Uterus (tissue), 2 donors: Measurements from ENCODE around the gene KCNH8.

Experiments
- POLR2A ChIP-seq, 2 donors: fragments of 450-650 bp; IDR thresholded peaks; one replicate each; pipeline ENCODE4 v1.6.1; 2016; ENCODE audit warnings: antibody characterized with exemption in 2 of 2, mild to moderate bottlenecking in 1 of 2, moderate library complexity in 1 of 2
- TF ChIP-seq, protein P1 (sequence below), 4 experiments: fragments of 200-600 bp in 2 of 4; fragments of 450-650 bp in 2 of 4; sonication (generic) in 2 of 4; IDR thresholded peaks; one replicate each; pipeline ENCODE4 v1.5.1; 2016 to 2019; ENCODE audit warnings: antibody characterized with exemption in 4 of 4, mild to moderate bottlenecking in 2 of 4, moderate library complexity in 1 of 4

DNA sequence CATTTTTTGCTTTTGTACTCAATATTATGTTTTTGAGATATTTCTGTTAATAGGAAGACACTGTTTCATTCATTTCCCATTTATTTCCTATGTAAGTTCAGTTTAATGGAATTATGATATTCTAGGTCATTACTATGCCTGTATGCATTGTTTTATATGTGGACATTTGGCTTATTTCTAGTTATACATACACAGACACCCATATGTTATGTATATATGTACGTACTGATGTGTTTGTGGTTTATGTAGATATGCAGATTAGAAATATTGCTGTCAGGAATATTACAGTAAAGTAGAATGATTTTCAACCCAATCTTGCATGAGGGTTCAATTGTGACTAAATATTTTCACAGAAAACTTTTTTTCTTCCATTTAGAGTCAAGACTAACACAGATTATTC lies 190.5 kb downstream of the KCNH8 start:
- no peak for TF ChIP-seq POLR2A (IDR thresholded peaks at IDR 0.05)
- TF ChIP-seq, protein P1, sequence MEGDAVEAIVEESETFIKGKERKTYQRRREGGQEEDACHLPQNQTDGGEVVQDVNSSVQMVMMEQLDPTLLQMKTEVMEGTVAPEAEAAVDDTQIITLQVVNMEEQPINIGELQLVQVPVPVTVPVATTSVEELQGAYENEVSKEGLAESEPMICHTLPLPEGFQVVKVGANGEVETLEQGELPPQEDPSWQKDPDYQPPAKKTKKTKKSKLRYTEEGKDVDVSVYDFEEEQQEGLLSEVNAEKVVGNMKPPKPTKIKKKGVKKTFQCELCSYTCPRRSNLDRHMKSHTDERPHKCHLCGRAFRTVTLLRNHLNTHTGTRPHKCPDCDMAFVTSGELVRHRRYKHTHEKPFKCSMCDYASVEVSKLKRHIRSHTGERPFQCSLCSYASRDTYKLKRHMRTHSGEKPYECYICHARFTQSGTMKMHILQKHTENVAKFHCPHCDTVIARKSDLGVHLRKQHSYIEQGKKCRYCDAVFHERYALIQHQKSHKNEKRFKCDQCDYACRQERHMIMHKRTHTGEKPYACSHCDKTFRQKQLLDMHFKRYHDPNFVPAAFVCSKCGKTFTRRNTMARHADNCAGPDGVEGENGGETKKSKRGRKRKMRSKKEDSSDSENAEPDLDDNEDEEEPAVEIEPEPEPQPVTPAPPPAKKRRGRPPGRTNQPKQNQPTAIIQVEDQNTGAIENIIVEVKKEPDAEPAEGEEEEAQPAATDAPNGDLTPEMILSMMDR (IDR thresholded peaks at IDR 0.05): no peak
